Neural crest cell (in vitro differentiated cells): ENCODE results near the gene LINC01488. TPM values are rescaled to one million over a fixed set of nuclear protein-coding genes. Genes with fewer than 3 reads are reported as not detected.
A peak's percentile ranks its signal among the peaks of the same experiment; 100 is the strongest.

Experiments used
- DNase-seq: peaks from one replicate; pipeline ENCODE4 v3.0.0; 2021; ENCODE audit warnings: low read depth, mixed read lengths, low spot score
- H3K27ac Mint-ChIP-seq: one replicate; pipeline ENCODE4 v1.8.0; 2021; ENCODE audit warnings: mild to moderate bottlenecking, mixed read lengths; ENCODE audit not compliant: unreplicated experiment
- H3K27me3 Mint-ChIP-seq: 2 replicates; pipeline ENCODE4 v1.8.0; 2021; ENCODE audit warnings: low read depth, mild to moderate bottlenecking, mixed read lengths
- H3K36me3 Mint-ChIP-seq: 2 replicates; pipeline ENCODE4 v1.8.0; 2021; ENCODE audit warnings: low read depth, mild to moderate bottlenecking, mixed read lengths
- H3K4me1 Mint-ChIP-seq: 2 replicates; pipeline ENCODE4 v1.8.0; 2021; ENCODE audit warnings: mixed read lengths
- H3K4me3 Mint-ChIP-seq: one replicate; pipeline ENCODE4 v1.8.0; 2021; ENCODE audit warnings: mild to moderate bottlenecking, mixed read lengths
- H3K9me3 Mint-ChIP-seq: 2 replicates; pipeline ENCODE4 v1.8.0; 2021; ENCODE audit warnings: mixed read lengths
- long read RNA-seq: library from polyadenylated mRNA; unstranded; transcript quantifications from one replicate; pipeline ENCODE4 v2.0.0, GENCODE V29; 2020
- total RNA-seq: library from RNA; stranded (reverse); gene quantifications from 2 replicates; pipeline ENCODE4 v1.2.1, GENCODE V29; 2021
- TF ChIP-seq, protein P1 (sequence below): fragments of 200-600 bp; sonication (generic); conservative IDR thresholded peaks from 2 replicates; pipeline ENCODE4 v1.5.0; 2021; ENCODE audit warnings: antibody characterized with exemption, mild to moderate bottlenecking

The LINC01488 gene
- total RNA-seq: 0.11 TPM in 1 of 2 replicates, not detected in the other
- long read RNA-seq: 0 reads

DNA sequence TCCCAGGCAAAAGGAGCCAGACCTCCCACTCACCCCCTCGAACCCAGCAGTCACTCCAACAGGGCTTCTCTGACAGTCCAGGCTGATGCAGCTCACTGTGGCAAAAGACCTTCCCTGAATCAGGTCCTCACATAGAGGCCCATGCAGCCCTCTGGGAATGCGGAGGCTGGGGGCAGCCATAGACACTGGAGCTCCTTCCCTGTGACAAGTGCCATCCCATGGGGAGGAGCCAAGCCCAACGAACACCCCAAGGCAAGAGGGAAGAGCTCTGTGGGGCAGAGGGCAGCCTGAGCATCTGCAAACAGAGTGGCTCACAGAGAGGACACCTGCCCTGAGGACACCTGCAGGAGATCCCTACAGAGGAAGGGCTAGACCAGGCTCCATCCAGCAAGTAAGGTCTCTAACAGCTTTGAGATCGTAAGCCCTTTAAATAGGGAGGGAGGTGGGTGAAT is at the start of gene LINC01488:
LINC01488 (plus strand) TSS at position 271 of the 452 bp plus-strand sequence.
- H3K36me3 Mint-ChIP-seq: no peaks in the 10 kb centered on the region
- no peak within 1 kb of the TSS for H3K4me3 Mint-ChIP-seq
- H3K9me3 Mint-ChIP-seq: no peaks in the 10 kb centered on the region
- no peak for DNase-seq
- no peaks in the 10 kb centered on the region for H3K27me3 Mint-ChIP-seq
- TF ChIP-seq, protein P1, sequence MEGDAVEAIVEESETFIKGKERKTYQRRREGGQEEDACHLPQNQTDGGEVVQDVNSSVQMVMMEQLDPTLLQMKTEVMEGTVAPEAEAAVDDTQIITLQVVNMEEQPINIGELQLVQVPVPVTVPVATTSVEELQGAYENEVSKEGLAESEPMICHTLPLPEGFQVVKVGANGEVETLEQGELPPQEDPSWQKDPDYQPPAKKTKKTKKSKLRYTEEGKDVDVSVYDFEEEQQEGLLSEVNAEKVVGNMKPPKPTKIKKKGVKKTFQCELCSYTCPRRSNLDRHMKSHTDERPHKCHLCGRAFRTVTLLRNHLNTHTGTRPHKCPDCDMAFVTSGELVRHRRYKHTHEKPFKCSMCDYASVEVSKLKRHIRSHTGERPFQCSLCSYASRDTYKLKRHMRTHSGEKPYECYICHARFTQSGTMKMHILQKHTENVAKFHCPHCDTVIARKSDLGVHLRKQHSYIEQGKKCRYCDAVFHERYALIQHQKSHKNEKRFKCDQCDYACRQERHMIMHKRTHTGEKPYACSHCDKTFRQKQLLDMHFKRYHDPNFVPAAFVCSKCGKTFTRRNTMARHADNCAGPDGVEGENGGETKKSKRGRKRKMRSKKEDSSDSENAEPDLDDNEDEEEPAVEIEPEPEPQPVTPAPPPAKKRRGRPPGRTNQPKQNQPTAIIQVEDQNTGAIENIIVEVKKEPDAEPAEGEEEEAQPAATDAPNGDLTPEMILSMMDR: no peak
- H3K27ac Mint-ChIP-seq: peak within 1 kb of the TSS; percentile 62
- H3K4me1 Mint-ChIP-seq: peaks cover 37% of the 10 kb centered on the region

DNA sequence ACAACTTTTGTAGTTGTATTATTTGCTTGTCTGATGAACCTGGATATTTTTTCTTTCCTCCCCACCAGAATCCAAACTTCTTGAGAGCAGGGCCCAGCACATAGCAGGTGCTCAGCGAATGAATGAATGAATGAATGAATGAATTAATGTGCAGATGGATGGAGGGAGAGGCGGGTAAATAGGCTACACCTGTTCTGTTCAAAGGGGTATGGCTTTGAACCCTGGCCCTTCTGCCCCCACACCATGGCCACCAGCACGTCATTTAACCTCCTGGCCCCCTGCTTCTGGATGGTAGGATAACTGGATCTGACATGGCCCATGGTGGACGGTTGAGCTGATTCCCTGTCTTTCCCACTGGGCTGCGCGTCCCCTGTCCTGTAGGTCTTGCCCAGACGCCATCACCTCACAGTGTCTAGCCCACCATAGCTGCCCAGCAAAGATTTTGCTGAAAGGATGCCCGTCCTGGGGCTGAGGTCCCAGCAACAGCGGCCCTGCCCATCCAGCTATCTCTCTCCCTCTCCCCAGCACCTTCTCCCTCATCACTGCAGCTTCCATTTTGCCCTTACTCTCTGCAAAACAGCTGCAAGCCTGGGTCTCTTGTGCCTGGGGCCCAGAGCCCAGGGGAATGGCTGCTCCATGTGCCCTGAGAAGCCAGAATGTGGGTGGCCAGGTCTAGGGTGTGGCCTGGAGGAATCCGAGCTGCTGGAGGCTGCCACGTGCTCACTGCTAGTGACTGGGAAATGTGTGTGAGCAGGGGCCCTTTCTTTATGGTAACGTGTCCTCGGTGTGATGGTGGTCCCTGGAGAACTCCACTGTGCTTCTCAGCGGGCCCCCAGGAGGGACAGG is 49.3 kb upstream of the LINC01488 start:
- Mint-ChIP-seq H3K9me3 (no peaks in the 10 kb centered on the region), H3K27ac (no peak overlapping the region), H3K27me3 (no peaks in the 10 kb centered on the region), H3K4me1 (peaks cover 42% of the 10 kb centered on the region), H3K4me3 (no peak overlapping the region), H3K36me3 (no peaks in the 10 kb centered on the region)
- TF ChIP-seq, protein P1: no peak
- no peak for DNase-seq

DNA sequence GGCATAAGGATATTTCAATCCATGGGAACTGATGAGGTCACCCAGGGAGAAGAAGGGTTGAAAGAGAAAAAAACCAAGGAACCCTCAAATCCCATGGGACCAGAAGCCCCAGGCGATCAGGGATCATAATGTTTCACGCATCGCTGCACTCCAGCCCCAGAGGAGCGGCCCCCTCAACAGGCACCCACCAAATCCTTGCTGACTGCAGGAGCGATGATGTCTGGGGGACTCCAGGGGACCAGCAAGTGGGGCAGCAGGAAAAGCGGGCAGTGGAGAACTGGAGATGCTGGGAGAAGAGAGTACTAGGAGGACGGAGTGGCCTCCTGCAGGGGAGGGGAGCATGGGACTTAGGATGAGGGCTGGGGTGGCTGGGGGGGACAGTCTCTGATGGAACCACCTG is 47.7 kb upstream of the LINC01488 start:
- Mint-ChIP-seq H3K36me3 (no peaks in the 10 kb centered on the region), H3K4me3 (no peak overlapping the region), H3K27me3 (no peaks in the 10 kb centered on the region), H3K27ac (no peak overlapping the region), H3K4me1 (peaks cover 49% of the 10 kb centered on the region), H3K9me3 (no peaks in the 10 kb centered on the region)
- TF ChIP-seq, protein P1: no peak
- DNase-seq: no peak

DNA sequence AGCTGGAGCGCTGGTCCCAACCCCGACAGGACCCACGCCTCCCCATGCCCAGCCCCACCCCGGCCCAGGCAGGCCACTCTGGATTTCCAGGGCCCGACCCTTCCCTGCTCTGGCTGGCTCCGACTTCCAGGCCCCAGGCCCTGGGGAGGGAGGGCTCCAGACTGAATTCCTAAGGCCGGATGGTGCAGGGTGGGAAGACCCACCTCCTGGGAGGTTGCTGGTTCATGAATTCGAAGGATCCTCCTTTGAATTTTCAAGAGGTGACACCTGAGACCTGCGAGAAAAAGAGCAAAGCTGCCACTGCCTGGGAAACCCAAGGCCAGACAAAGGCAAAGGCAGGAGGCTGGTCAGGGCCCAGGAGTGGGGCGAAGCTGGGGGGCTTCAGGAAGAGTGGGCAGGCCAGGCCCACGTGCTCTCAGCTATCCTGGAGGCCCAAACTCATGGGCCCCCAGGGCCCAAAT is 47.0 kb upstream of the LINC01488 start:
- Mint-ChIP-seq H3K4me1 (peaks cover 57% of the 10 kb centered on the region), H3K4me3 (no peak overlapping the region), H3K27ac (no peak overlapping the region), H3K9me3 (no peaks in the 10 kb centered on the region), H3K36me3 (no peaks in the 10 kb centered on the region), H3K27me3 (no peaks in the 10 kb centered on the region)
- TF ChIP-seq, protein P1: no peak
- DNase-seq: no peak

DNA sequence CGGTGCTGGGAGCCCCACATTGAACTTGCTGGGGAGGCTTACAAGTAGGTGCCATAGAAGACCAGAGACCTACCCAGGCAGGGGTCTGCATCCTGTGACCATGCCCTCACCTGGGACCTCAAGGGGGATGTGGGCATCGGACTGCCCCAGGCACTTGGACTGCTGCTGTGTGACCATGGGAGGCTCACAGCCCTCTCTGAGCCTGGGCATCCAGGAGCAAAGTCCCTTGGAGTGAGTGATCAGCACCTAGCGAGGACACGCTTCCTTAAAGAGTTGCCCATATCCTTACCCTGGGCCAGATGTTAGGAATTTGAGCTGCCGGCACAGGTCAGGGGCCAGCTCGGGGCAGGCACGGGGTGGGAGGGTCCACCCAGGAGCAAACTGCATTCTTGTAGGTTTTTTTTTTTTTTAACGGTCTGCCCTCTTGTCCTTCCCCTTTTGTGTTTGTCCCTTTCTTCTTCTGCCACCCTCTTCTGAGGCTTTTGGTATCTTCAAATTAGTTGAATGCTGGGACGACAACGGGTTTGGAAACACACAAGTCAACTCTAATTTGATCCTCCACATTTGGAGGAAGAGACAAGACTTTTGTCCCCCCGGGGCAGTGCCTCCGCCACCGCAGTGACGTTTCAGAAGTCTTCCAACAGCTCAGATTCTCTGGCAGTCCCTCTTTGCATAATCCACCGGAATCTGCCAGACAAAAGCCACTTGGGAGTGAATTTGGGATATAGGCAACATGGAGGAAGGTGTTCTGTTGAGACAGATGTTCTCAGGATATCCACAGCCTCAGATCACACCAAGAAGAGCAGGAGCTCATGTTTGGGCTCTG is 46.1 kb upstream of the LINC01488 start:
- H3K36me3 Mint-ChIP-seq: no peaks in the 10 kb centered on the region
- H3K27me3 Mint-ChIP-seq: no peaks in the 10 kb centered on the region
- no peaks in the 10 kb centered on the region for H3K9me3 Mint-ChIP-seq
- peak overlapping the region; percentile 35 for H3K27ac Mint-ChIP-seq
- no peak overlapping the region for H3K4me3 Mint-ChIP-seq
- DNase-seq: no peak
- peaks cover 61% of the 10 kb centered on the region for H3K4me1 Mint-ChIP-seq
- TF ChIP-seq, protein P1: no peak
